ENCODE results near the gene HERPUD2. TPM values are rescaled to one million over a fixed set of nuclear protein-coding genes. Genes with fewer than 3 reads are reported as not detected.
A peak's percentile ranks its signal among the peaks of the same experiment; 100 is the strongest.

The HERPUD2 gene
- total and polyA plus RNA-seq, 2 of the 4 experiments (the other 2 are of a cell fraction) = 22.2 to 27.2 TPM

DNA sequence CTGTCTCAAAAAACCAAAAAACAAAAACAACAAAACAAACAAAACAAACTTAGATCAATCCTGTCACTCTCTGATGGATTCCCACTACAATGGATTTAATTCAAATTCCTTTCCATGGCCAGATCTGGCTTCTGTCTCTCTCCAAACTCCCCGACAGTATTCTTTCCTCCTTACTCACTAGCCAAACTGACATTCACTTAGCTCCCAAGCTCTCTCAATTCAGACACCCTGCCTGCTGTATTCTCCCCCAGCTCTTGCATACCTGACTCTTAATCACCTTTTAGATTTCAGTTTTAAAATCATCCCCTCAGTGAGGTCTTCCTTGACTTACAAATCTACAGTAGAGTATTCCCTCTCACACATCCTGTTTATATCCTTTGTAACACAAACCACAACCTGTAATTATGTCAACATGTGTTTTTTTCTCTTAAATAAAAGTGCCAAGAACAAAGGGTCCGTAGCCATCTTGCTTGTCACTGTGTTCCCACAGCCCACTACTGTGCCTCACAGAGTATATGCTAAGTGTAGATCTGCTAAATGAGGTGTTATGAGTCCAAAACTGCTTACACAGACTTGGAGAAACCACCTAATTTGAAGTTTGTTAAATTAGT, 14.4 kb downstream of the HERPUD2 start:
- Histone ChIP-seq H3K18ac (ENCODE audit: low read depth, low read length) (no peak overlapping the region), H2AK5ac (ENCODE audit: low read depth, low read length) (no peak overlapping the region), H3K9me3 (ENCODE audit: control insufficient read depth, insufficient read depth, low read length) (no peaks in the 10 kb centered on the region), H2AK9ac (replicated peaks; ENCODE audit: low read depth, low read length, poor library complexity) (no peak overlapping the region), H4K20me1 (ENCODE audit: insufficient read depth, low read length) (peaks cover 28% of the 10 kb centered on the region), H2BK5ac (ENCODE audit: low read depth, low read length, poor library complexity, severe bottlenecking) (peak overlapping the region; percentile 5), H3K9me1 (ENCODE audit: insufficient read depth, low read length) (0 out of 2 replicates have a peak, but pooled peaks cover 3% of the 10 kb centered on the region), H3K14ac (replicated peaks; ENCODE audit: low read depth, low read length) (peak overlapping the region; percentile 37; the same call in 1 of the 2 replicates), H3K4me2 (ENCODE audit: low read depth, low read length) (no peak overlapping the region), H3K27ac (ENCODE audit: insufficient read depth, low read length) (no peak overlapping the region), H3K9ac (ENCODE audit: low read depth, low read length) (no peak overlapping the region), H3K36me3 (ENCODE audit: control insufficient read depth, insufficient read depth, low read length) (peaks cover 4% of the 10 kb centered on the region), H3K4ac (ENCODE audit: low read depth, low read length) (no peak overlapping the region), H3K23ac (ENCODE audit: low read depth, low read length) (peak overlapping the region; percentile 51), H3K56ac (ENCODE audit: extremely low read depth, insufficient read depth, low read length) (no peak overlapping the region), H2BK20ac (ENCODE audit: low read depth, low read length) (no peak overlapping the region), H3K4me1 (ENCODE audit: control insufficient read depth, insufficient read depth, low read length) (no peaks in the 10 kb centered on the region), H2BK120ac (ENCODE audit: low read depth, low read length) (no peak overlapping the region), H4K91ac (ENCODE audit: insufficient read depth, low read depth, low read length) (no peak overlapping the region), H4K8ac (ENCODE audit: low read depth in 2 of 2, low read length in 2 of 2) (no peak overlapping the region), H4K5ac (ENCODE audit: low read depth, low read length) (no peak overlapping the region), H3K27me3 (ENCODE audit: control insufficient read depth, insufficient read depth, low read length) (no peaks in the 10 kb centered on the region), H2BK15ac (ENCODE audit: low read depth, low read length) (no peak overlapping the region), H2AFZ (replicated peaks; ENCODE audit: low read length, poor library complexity) (no peak overlapping the region), H3K79me1 (ENCODE audit: low read depth in 1 of 2, low read length in 2 of 2) (peaks cover 19 to 35% of the 10 kb centered on the region in 2 experiments), H3K4me3 (ENCODE audit: insufficient read depth, low read depth, low read length) (no peak overlapping the region)
- BruUV-seq (replicated peaks) = no TSS peak
- DNase-seq (no peak), ATAC-seq (ENCODE audit: low read depth) (no peak)
- intact Hi-C loops (cut with micrococcal nuclease) (no loop called here), in situ Hi-C loops (cut with MboI; ENCODE audit: low sequenced_read_pairs) (no loop called here), dilution Hi-C loops (cut with HindIII; ENCODE audit: low sequenced_read_pairs, unreplicated experiment) (no loop called here)
- ChIA-PET CTCF (no interaction called here), POLR2A (ENCODE audit: unreplicated experiment) (no interaction called here)
- TF ChIP-seq CHD1 (IDR thresholded peaks at IDR 0.05; ENCODE audit: low read depth, low read length) = no peak
- no peak for TF ChIP-seq NFE2L2 (IDR thresholded peaks at IDR 0.05; ENCODE audit: low read depth, low read length)
- no peak for TF ChIP-seq FOS (IDR thresholded peaks at IDR 0.05; ENCODE audit: low read depth, low read length)
- no peak for TF ChIP-seq RFX5 (IDR thresholded peaks at IDR 0.05; ENCODE audit: low read depth, low read length)
- TF ChIP-seq, protein P1, sequence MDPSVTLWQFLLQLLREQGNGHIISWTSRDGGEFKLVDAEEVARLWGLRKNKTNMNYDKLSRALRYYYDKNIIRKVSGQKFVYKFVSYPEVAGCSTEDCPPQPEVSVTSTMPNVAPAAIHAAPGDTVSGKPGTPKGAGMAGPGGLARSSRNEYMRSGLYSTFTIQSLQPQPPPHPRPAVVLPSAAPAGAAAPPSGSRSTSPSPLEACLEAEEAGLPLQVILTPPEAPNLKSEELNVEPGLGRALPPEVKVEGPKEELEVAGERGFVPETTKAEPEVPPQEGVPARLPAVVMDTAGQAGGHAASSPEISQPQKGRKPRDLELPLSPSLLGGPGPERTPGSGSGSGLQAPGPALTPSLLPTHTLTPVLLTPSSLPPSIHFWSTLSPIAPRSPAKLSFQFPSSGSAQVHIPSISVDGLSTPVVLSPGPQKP (IDR thresholded peaks at IDR 0.05; ENCODE audit: borderline replicate concordance, low read depth, low read length) = no peak
- TF ChIP-seq SMC3 (IDR thresholded peaks at IDR 0.05; ENCODE audit: low read depth, low read length) = no peak
- TF ChIP-seq BHLHE40 (IDR thresholded peaks at IDR 0.05; ENCODE audit: low read depth, low read length) = no peak
- TF ChIP-seq MAZ (IDR thresholded peaks at IDR 0.05; ENCODE audit: borderline replicate concordance, low read depth, low read length) = no peak
- TF ChIP-seq, protein P2, sequence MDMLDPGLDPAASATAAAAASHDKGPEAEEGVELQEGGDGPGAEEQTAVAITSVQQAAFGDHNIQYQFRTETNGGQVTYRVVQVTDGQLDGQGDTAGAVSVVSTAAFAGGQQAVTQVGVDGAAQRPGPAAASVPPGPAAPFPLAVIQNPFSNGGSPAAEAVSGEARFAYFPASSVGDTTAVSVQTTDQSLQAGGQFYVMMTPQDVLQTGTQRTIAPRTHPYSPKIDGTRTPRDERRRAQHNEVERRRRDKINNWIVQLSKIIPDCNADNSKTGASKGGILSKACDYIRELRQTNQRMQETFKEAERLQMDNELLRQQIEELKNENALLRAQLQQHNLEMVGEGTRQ (IDR thresholded peaks at IDR 0.05; ENCODE audit: low read depth, low read length) = no peak
- no peak for TF ChIP-seq CEBPB (IDR thresholded peaks at IDR 0.05; ENCODE audit: low read depth, low read length)
- 100% methylated on average over 1 of the region's 2 CpGs; no CpG with 5 or more reads in 1 of the 2 experiments for WGBS, 2 experiments (ENCODE audit: extremely low coverage in 2 of 2, insufficient read length in 1 of 2)
